Testis (tissue), 3 donors: ENCODE measurements around the gene CNKSR3. TPM values are rescaled to one million over a fixed set of nuclear protein-coding genes. Genes with fewer than 3 reads are reported as not detected.

Source experiments
- DNase-seq: peaks from one replicate; pipeline ENCODE4 v3.0.0-alpha.2; 2019
- H3K27ac ChIP-seq, 2 donors: fragments of 200-600 bp; sonication (generic); one replicate each; pipeline ENCODE4 v1.5.1; 2019
- H3K27me3 ChIP-seq: fragments of 200-600 bp; sonication (generic); one replicate; pipeline ENCODE4 v1.5.1; 2019
- H3K36me3 ChIP-seq: fragments of 200-600 bp; sonication (generic); one replicate; pipeline ENCODE4 v1.5.1; 2017; ENCODE audit warnings: low read depth; ENCODE audit errors: missing control alignments
- H3K4me1 ChIP-seq: fragments of 200-600 bp; sonication (generic); one replicate; pipeline ENCODE4 v1.5.1; 2019
- H3K4me3 ChIP-seq, 2 donors: fragments of 200-600 bp; sonication (generic); one replicate each; pipeline ENCODE4 v1.5.1; 2017 to 2019
- H3K9me3 ChIP-seq: fragments of 200-600 bp; sonication (generic); one replicate; pipeline ENCODE4 v1.5.1; 2017
- POLR2A ChIP-seq: fragments of 450-650 bp; IDR thresholded peaks from one replicate; pipeline ENCODE4 v1.6.1; 2017; ENCODE audit warnings: antibody characterized with exemption, mild to moderate bottlenecking, moderate library complexity
- WGBS, 2 donors: methylation state at CpG; one replicate each; pipeline ENCODE4 v1.1.5; 2018; 5-methylcytosine and 5-hydroxymethylcytosine counted together
- intact Hi-C: fragments of 100-400 bp; cut with DNase I; formaldehyde crosslinking; loops from one replicate; pipeline ENCODE4 v1.15.1; 2023; ENCODE audit warnings: low total_unique reads
- polyA plus RNA-seq: library from polyadenylated mRNA; stranded (reverse); fragments of 350-450 nt; fragmentation: Illumina TruSeq; extraction: RNeasy Lipid Tissue Mini Kit (QIAGEN cat#74804); gene quantifications from one replicate; pipeline ENCODE4 v1.2.3, GENCODE V29; 2014; ENCODE audit warnings: low read depth, low replicate concordance; ENCODE audit not compliant: insufficient read depth
- total RNA-seq, 2 donors: library from RNA; depleted of rRNA; stranded (reverse); fragments of >200 nt; gene quantifications; one replicate each; pipeline ENCODE4 v1.2.3, GENCODE V29; 2016
- TF ChIP-seq, protein P1 (sequence below), 3 experiments: fragments of 450-650 bp in 2 of 3; fragments of 200-600 bp in 1 of 3; sonication (generic) in 1 of 3; IDR thresholded peaks; one replicate each; pipeline ENCODE4 v1.5.1; 2016 to 2019; ENCODE audit warnings: antibody characterized with exemption in 3 of 3, mild to moderate bottlenecking in 2 of 3, moderate library complexity in 1 of 3

Gene CNKSR3
- total and polyA plus RNA-seq, 3 donors from 2014 or later: 26.0 to 28.7 (median 26.0) TPM

DNA sequence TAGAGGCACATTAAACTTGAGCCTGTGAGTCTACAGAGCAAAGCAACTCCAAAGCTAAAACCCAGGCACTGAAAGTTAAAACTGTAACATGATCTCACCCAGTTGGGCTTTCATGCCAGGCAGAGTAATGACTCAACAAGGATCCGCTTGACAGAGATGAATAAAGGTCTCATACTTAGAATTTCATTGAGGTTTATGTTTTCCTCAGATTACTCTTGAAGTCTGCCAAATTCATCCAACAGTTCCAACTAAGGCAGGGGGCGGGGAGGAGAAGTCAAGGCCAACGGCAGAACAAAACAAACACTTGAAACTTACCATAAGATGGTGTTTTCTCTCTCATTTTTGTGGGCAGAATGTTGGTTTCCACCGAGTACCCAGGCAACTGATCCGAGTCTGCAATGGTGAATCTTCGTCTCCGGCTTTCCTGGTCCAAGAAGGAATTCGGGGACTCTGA lies 99.8 kb downstream of the CNKSR3 start:
- Histone ChIP-seq H3K27me3 (no peaks in the 10 kb centered on the region), H3K9me3 (no peaks in the 10 kb centered on the region), H3K27ac (peak overlapping the region; percentile 80 to 84), H3K4me3 (no peak overlapping the region), H3K36me3 (no peaks in the 10 kb centered on the region), H3K4me1 (peaks cover 21% of the 10 kb centered on the region)
- DNase-seq: peak; percentile 68
- intact Hi-C loops: no loop called here
- WGBS, 2 donors: 37 to 44% methylated on average over 8 of the region's 8 CpGs
- TF ChIP-seq, protein P1, sequence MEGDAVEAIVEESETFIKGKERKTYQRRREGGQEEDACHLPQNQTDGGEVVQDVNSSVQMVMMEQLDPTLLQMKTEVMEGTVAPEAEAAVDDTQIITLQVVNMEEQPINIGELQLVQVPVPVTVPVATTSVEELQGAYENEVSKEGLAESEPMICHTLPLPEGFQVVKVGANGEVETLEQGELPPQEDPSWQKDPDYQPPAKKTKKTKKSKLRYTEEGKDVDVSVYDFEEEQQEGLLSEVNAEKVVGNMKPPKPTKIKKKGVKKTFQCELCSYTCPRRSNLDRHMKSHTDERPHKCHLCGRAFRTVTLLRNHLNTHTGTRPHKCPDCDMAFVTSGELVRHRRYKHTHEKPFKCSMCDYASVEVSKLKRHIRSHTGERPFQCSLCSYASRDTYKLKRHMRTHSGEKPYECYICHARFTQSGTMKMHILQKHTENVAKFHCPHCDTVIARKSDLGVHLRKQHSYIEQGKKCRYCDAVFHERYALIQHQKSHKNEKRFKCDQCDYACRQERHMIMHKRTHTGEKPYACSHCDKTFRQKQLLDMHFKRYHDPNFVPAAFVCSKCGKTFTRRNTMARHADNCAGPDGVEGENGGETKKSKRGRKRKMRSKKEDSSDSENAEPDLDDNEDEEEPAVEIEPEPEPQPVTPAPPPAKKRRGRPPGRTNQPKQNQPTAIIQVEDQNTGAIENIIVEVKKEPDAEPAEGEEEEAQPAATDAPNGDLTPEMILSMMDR (IDR thresholded peaks at IDR 0.05): no peak
- TF ChIP-seq POLR2A: no peak

DNA sequence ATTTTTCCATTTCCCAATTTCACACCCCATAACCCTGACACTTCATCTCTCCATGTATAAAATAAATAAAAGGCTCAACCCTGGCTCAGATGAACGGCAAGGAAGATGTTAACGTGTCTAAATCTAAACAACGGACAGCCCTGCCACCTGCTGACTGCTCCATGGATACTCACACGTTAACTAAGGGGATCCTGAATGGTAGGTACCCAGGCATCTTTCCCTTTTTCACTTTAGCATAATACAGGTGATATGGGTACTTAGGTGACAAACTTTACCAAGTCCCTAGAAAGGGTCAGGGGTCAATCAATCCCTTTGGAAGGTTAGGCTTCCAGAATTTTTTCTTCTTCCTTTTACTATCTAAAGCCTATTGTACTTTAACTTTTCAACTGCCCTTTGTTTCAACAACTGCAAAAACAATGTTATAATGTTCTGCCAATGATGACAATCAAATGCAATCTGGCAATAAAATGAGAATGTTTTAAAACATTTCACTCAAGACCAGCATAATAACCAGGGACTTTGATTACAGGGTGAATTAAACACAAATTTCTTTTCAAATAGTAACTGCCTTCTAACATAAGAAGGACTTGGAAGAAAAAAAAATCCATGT lies 101.5 kb downstream of the CNKSR3 start:
- intact Hi-C loops: no loop called here
- H3K27ac ChIP-seq: no peak overlapping the region
- H3K9me3 ChIP-seq: no peaks in the 10 kb centered on the region
- no peak for DNase-seq
- H3K4me3 ChIP-seq: no peak overlapping the region
- TF ChIP-seq POLR2A: no peak
- no peaks in the 10 kb centered on the region for H3K36me3 ChIP-seq
- WGBS, 2 donors: 49 to 62% methylated on average over 4 of the region's 4 CpGs
- H3K27me3 ChIP-seq: no peaks in the 10 kb centered on the region
- peaks cover 21% of the 10 kb centered on the region for H3K4me1 ChIP-seq

DNA sequence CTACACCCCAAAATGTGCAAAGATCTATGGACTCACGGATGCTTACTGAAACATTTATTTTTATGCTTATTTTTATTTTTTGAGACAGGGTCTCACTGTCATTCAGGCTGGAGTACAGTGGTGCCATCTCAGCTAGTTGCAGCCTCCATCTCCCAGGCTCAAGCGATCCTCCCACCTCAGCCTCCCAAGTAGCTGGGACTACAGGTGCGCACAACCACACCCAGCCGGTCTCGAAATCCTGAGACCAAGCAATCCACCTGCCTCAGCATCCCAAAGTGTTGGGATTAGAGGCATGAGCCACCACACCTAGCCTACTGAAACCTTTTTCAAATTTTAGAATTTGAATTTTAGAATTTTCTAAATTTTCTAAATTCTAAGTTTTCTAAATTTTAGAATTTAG lies 103.0 kb downstream of the CNKSR3 start:
- TF ChIP-seq, protein P1 (IDR thresholded peaks at IDR 0.05): no peak
- no peak for TF ChIP-seq POLR2A
- no peak for DNase-seq
- H3K4me3 ChIP-seq: no peak overlapping the region
- H3K4me1 ChIP-seq: peaks cover 21% of the 10 kb centered on the region
- WGBS, 2 donors: 97 to 98% methylated on average over 5 of the region's 5 CpGs
- no peak overlapping the region for H3K27ac ChIP-seq
- H3K9me3 ChIP-seq: no peaks in the 10 kb centered on the region
- H3K36me3 ChIP-seq: no peaks in the 10 kb centered on the region
- no peaks in the 10 kb centered on the region for H3K27me3 ChIP-seq
- intact Hi-C loops: no loop called here

DNA sequence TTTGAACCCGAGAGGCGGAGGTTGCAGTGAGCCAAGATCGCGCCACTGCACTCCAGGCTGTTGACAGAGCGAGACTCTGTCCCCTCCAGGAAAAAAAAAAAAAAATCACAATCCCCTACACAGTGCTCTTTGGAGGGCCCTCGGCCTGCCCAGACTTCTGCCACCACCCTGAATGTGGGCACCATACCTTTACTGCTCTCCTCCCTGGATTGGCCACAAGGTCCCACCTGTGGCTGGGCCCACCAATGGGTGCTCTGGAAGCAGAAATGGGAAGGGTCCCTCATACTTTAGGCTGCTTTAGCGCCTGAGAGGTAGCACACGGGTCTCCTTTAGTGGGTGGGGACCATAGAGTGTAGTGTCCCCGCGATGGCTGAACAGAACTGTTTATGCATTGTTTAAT lies 103.6 kb downstream of the CNKSR3 start:
- intact Hi-C loops: no loop called here
- Histone ChIP-seq H3K4me1 (peaks cover 21% of the 10 kb centered on the region), H3K27ac (no peak overlapping the region), H3K4me3 (no peak overlapping the region), H3K9me3 (no peaks in the 10 kb centered on the region), H3K27me3 (no peaks in the 10 kb centered on the region), H3K36me3 (no peaks in the 10 kb centered on the region)
- WGBS, 2 donors: 75 to 88% methylated on average over 10 of the region's 10 CpGs
- DNase-seq: no peak
- TF ChIP-seq, protein P1 (IDR thresholded peaks at IDR 0.05): no peak
- TF ChIP-seq POLR2A: no peak

DNA sequence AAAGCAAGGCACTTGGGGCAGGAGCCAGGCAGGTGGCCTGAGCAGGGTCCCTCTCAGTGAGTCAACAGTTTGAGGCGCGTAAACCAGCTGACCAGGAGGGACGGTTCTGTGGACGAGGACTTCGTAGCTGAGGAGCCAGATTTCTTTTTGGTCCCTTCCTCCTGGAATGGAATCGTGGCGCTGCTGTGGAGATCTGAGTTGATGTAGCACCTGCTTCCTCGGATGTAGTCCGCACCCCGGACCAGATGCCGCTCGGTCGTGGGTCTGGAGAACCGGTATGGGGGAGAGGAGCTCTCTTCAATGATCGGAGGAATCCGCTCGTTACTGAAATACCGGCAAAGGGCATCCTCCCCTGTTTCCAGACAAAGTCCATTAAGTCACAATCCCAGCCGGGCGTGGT lies 104.2 kb downstream of the CNKSR3 start:
- H3K27me3 ChIP-seq: no peaks in the 10 kb centered on the region
- peaks cover 17% of the 10 kb centered on the region for H3K4me1 ChIP-seq
- no peak overlapping the region for H3K4me3 ChIP-seq
- intact Hi-C loops: no loop called here
- H3K9me3 ChIP-seq: no peaks in the 10 kb centered on the region
- TF ChIP-seq, protein P1 (IDR thresholded peaks at IDR 0.05): no peak
- TF ChIP-seq POLR2A: no peak
- H3K27ac ChIP-seq: no peak overlapping the region
- H3K36me3 ChIP-seq: no peaks in the 10 kb centered on the region
- DNase-seq: no peak
- WGBS, 2 donors: 89 to 92% methylated on average over 12 to 20 of the region's 20 CpGs
